Mononuclear cell (primary cell): Measurements from ENCODE around the gene PTGR1. TPM values are rescaled to one million over a fixed set of nuclear protein-coding genes. Genes with fewer than 3 reads are reported as not detected.
"Not testable (repeated sequence)": the region's sequence is repeated elsewhere in the genome, so short reads cannot be mapped to it uniquely, and the experiment has no call there.

ENCODE experiments used
- H3K27me3 ChIP-seq: 2 replicates; pipeline ENCODE4 v1.6.0; 2011; ENCODE audit warnings: low read length, control low read depth; ENCODE audit not compliant: insufficient read depth
- H3K4me1 ChIP-seq: 2 replicates; pipeline ENCODE4 v1.5.1; 2011; ENCODE audit warnings: mild to moderate bottlenecking, low read length, control low read depth; ENCODE audit not compliant: insufficient read depth
- H3K4me3 ChIP-seq: 2 replicates; pipeline ENCODE4 v1.5.1; 2011; ENCODE audit warnings: mild to moderate bottlenecking, low read length, moderate library complexity
- H3K9me3 ChIP-seq: 2 replicates; pipeline ENCODE4 v1.5.1; 2011; ENCODE audit warnings: low read depth, mild to moderate bottlenecking, control low read depth, low read length
- total RNA-seq: library from RNA; depleted of rRNA; stranded (reverse); fragments of >200 nt; gene quantifications from one replicate; pipeline ENCODE4 v1.2.3, GENCODE V29; 2012

The PTGR1 gene
- total RNA-seq, 1 donor: 0.31 TPM

GRCh38 chr9:111628411-111628810, 29.0 kb upstream of the PTGR1 start:
- no peak overlapping the region for H3K4me3 ChIP-seq
- peaks cover 25% of the 10 kb centered on the region for H3K4me1 ChIP-seq
- H3K9me3 ChIP-seq: no peaks in the 10 kb centered on the region
- H3K27me3 ChIP-seq: no peaks in the 10 kb centered on the region

DNA sequence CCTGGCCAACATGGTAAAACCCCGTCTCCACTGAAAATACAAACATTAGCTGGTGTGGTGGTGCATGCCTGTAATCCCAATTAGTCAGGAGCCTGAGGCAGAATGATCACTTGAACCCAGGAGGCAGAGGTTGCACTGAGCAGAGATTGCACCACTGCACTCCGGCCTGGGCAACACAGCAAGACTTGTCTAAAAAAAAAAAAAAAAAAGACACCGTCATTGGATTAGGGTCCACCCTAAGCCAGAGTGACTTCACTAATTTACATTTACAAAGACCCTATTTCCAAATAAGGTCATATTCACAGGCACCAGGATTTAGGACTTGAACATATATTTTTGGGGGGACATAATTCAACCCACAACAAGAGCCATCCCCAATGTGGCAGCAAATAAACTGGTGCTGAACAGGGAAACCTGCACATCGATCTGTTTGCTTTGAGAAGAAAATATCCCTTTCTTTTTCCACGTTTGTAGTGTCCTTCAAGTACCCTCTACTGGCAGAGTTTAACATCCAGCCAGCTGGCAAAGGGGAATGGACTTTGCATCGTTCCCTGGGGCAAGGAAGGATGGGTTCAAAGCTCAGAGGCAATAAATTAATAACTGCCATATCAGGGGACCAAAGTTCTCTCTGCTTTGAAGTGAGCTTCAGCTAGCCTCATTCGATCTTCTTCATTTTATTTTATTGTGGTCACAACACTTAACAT, 28.0 kb upstream of the PTGR1 start:
- H3K4me1 ChIP-seq: peaks cover 23% of the 10 kb centered on the region
- H3K9me3 ChIP-seq: no peaks in the 10 kb centered on the region
- no peaks in the 10 kb centered on the region for H3K27me3 ChIP-seq
- H3K4me3 ChIP-seq: no peak overlapping the region

DNA sequence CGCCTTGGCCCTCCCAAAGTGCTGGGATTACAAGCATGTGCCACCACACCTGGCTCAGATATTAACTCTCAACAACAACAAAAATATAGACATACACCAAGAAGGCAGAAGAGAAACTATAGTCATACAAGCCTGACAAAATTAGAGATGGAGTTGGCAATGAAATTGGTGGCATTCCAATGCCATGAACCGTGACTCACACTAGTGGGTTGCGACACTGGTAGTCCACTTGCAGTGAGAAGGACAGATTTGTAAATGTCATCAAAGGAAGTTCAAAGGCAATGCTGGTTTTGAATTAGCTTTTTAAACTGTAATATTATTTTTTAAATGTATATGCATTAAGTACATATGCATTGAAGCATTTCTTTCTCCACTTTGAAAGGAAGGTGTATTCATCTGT, 23.2 kb upstream of the PTGR1 start:
- Histone ChIP-seq H3K4me1 (peaks cover 5% of the 10 kb centered on the region), H3K9me3 (no peaks in the 10 kb centered on the region), H3K4me3 (no peak overlapping the region), H3K27me3 (no peaks in the 10 kb centered on the region)

GRCh38 chr9:111621895-111622480, 22.5 kb upstream of the PTGR1 start:
- no peak overlapping the region for H3K4me3 ChIP-seq
- no peaks in the 10 kb centered on the region for H3K9me3 ChIP-seq

DNA sequence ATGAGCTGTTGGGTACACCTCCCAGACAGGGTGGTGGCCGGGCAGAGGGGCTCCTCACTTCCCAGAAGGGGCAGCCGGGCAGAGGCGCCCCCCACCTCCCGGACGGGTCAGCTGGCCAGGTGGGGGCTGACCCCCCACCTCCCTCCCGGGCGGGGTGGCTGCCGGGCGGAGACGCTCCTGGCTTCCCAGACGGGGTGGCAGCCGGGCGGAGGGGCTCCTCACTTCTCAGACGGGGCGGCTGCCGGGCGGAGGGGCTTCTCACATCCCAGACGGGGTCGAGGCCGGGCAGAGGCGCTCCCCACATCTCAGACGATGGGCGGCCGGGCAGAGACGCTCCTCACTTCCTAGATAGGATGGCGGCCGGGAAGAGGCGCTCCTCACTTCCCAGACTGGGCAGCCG, 17.9 kb upstream of the PTGR1 start:
- H3K4me3 ChIP-seq, H3K27me3 ChIP-seq, H3K4me1 ChIP-seq, H3K9me3 ChIP-seq: not testable (repeated sequence)

More at GRCh38 chr9:111621895-111622480, 22.5 kb upstream of the PTGR1 start:
- Histone ChIP-seq H3K27me3 (no peaks in the 10 kb centered on the region), H3K4me1 (peaks cover 5% of the 10 kb centered on the region)

DNA sequence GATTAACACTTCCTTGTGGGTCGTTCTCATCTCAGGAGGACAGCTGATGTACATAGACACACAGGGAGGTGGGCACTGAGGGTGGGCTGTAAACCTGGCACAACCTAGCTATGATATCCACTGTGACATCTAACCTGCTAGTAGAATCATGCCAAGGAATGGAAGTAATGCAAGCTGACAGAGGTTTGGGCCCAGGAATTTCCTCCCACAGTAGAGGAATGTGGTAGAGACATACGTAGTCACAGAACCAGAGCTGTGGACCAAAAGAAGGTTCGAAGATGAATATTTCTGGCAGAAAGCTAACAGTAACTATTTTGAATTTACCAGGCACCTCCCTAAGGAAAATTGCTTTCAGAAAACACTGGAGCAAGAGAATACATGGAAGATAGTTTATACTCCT, 16.5 kb upstream of the PTGR1 start:
- H3K4me3 ChIP-seq: no peak overlapping the region
- no peaks in the 10 kb centered on the region for H3K27me3 ChIP-seq

DNA sequence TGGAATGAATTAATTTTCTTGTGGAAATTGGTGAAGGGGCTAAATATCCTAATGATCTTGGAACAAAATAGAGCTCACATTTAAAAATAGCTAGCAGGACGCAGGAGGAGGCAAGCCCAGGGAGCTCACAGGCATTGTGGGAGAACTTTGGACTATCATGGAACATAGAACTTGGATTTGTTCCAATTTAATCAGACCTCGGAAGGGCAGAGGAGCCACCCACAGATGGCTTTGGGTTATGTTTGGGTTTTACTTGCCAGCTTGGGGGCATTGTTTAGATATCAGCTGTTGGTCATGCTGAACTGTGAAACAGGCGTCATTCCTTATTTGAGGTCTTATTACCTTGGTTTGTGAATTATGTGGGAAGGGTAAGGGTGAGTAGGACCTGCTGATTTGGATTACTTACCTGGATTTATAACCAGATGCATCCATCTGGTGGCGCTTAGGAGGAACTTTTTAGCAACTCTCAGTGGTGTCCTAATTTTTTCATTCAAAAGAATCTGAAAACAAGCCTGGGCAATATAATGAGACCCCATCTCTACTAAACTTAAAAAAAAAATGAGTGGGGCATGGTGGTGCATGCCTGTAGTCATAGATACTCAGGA, 14.1 kb upstream of the PTGR1 start:
- no peaks in the 10 kb centered on the region for H3K9me3 ChIP-seq
- no peak overlapping the region for H3K4me3 ChIP-seq
- no peaks in the 10 kb centered on the region for H3K4me1 ChIP-seq
- H3K27me3 ChIP-seq: no peaks in the 10 kb centered on the region

More for the DNA sequence above, 16.5 kb upstream of the PTGR1 start:
- Histone ChIP-seq H3K4me1 (no peaks in the 10 kb centered on the region), H3K9me3 (no peaks in the 10 kb centered on the region)

DNA sequence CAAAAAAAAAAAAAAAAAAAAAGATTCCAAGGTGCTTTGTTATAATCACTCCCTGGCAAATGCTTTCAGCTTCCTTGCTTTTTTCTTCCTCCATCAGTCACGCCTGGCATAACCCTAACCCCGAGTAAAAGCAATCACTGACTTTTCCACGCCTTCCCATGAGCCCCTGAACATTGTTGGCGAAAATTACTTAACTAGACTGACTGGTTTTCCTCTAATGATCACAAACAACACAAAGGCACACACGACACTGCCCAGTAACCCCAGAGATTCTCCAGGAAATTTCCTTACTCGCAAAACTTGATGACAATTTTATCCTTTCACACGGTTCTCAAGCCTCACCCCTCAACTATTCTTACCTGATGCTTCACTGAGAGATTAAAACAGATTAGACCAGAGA, 11.4 kb upstream of the PTGR1 start:
- no peaks in the 10 kb centered on the region for H3K9me3 ChIP-seq
- H3K4me1 ChIP-seq: no peaks in the 10 kb centered on the region
- H3K4me3 ChIP-seq: no peak overlapping the region
- H3K27me3 ChIP-seq: no peaks in the 10 kb centered on the region

DNA sequence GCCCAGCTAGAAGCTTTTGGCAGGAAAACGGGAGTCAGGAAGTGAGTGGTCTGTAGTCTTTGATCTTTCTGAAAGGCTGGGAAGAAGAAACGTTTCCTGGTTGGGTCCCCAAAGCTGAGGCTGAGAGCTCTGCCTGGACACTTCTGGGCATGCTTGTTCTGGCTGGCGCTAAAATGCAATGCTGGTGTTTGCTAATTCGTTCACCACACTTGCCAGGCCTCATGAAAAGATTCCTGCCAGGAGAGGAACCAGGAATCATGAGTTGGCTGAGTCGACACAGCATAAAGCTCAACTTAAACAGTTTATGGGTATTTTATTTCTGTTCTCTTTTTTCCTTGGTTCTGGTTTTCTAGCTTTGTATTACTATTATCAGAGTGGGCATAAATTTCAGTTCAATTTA, 10.7 kb upstream of the PTGR1 start:
- Histone ChIP-seq H3K9me3 (no peaks in the 10 kb centered on the region), H3K27me3 (no peaks in the 10 kb centered on the region), H3K4me1 (no peaks in the 10 kb centered on the region), H3K4me3 (no peak overlapping the region)

GRCh38 chr9:111605041-111605559, 5.7 kb upstream of the PTGR1 start:
- Histone ChIP-seq H3K4me1 (peaks cover under 1% of the 10 kb centered on the region), H3K4me3 (no peak overlapping the region)

DNA sequence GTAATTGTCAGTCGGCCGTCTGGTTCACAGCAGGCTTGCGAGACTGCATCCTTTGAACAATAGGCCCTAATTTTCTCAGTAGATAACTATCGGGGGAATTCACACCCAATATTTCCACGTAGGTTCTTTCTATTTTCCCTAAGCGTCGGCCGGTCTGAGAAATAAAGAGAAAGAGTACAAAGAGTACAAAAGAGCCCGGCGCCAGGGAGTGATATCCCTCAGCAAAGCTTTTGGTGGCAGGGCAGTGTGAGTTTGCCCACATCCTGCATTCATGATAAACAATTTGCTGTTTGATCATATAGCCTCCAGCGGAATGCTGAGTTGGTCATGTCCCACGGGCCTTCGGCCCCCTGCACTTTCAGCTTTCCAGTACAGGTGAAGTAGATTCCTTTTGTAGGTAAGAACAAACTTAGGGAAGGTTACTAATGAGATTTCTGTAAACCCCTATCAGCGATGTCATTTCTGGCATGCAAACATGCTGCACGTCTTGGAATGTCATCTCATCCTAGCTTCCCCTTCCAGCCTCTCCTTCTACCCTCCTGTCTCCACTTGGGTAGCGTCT, 4.7 kb upstream of the PTGR1 start:
- Histone ChIP-seq H3K4me3 (no peak overlapping the region), H3K4me1 (peaks cover 9% of the 10 kb centered on the region), H3K9me3 (no peaks in the 10 kb centered on the region), H3K27me3 (peaks cover 6% of the 10 kb centered on the region)

More at GRCh38 chr9:111605041-111605559, 5.7 kb upstream of the PTGR1 start:
- Histone ChIP-seq H3K27me3 (peaks cover 1% of the 10 kb centered on the region), H3K9me3 (no peaks in the 10 kb centered on the region)

- no peaks in the 10 kb centered on the region for H3K9me3 ChIP-seq
- H3K4me3 ChIP-seq: no peak overlapping the region
- peaks cover 18% of the 10 kb centered on the region for H3K4me1 ChIP-seq
- H3K27me3 ChIP-seq: peaks cover 8% of the 10 kb centered on the region
Observed at GRCh38 chr9:111603041-111603440, 3.6 kb upstream of the PTGR1 start.

DNA sequence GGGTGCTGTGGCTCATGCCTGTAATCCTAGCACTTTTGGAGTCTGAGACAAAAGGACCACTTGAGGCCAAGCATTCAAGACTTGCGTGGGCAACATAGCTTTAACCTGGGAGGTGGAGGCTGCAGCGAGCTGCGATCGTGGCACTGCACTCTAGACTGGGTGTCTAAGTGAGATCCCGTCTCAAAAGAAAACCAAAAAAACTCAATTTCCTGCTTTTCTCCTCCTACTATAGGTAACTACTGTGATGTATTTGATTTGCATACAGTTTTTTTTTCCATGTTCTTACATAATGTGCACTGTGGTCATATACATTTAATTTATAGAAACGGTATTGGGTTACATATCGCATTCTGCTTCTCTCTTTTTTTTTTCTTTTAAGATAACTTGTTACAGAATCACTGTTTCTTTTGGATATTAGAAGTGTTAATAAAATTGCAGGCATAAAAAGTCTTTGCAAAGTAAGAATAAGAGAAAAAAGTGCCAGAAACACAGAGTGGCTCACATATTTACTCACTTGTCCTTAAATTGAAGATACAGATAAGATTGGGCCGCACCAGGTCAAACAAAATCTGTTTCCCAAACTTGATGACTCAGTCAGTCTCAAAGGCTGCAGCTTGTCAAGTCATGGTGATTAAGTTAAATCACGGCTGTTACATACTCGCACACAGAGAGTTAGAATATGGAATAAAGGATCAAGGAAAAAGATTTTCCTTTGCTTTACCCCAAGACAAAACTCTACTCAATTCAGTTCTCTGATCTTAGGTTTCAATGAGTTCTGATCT, 2.0 kb upstream of the PTGR1 start:
- H3K4me1 ChIP-seq: peaks cover 24% of the 10 kb centered on the region
- H3K4me3 ChIP-seq: no peak overlapping the region
- peaks cover 8% of the 10 kb centered on the region for H3K27me3 ChIP-seq
- H3K9me3 ChIP-seq: no peaks in the 10 kb centered on the region

GRCh38 chr9:111599955-111600343, 502 bp upstream of the PTGR1 start:
- Histone ChIP-seq H3K4me3 (peak overlapping the region; percentile 42), H3K9me3 (no peaks in the 10 kb centered on the region), H3K27me3 (peaks cover 8% of the 10 kb centered on the region), H3K4me1 (peaks cover 24% of the 10 kb centered on the region)

GRCh38 chr9:111598733-111599091, 735 bp downstream of the PTGR1 start:
- H3K4me3 ChIP-seq: peak overlapping the region; percentile 42
- peaks cover 24% of the 10 kb centered on the region for H3K4me1 ChIP-seq
- H3K9me3 ChIP-seq: no peaks in the 10 kb centered on the region
- peaks cover 8% of the 10 kb centered on the region for H3K27me3 ChIP-seq
